HepG2 (cell line): ENCODE measurements around the gene SAP130. TPM values are rescaled to one million over a fixed set of nuclear protein-coding genes. Genes with fewer than 3 reads are reported as not detected.
A peak's percentile ranks its signal among the peaks of the same experiment; 100 is the strongest.

Experiments
- ATF6 ChIP-seq: sonication (generic); formaldehyde crosslinking; conservative IDR thresholded peaks from 2 replicates; pipeline ENCODE4 v1.4.0; 2020; ENCODE audit warnings: missing genetic modification reagents
- CSRNP1 ChIP-seq: sonication (generic); formaldehyde crosslinking; IDR thresholded peaks from 2 replicates; pipeline ENCODE4 v1.8.1; 2023; ENCODE audit warnings: mild to moderate bottlenecking, missing genetic modification reagents
- FOSL2 ChIP-seq: sonication (generic); formaldehyde crosslinking; IDR thresholded peaks from 2 replicates; pipeline ENCODE4 v1.4.0; 2020; ENCODE audit warnings: missing genetic modification reagents
- KLF9 ChIP-seq: IDR thresholded peaks from 2 replicates; pipeline ENCODE4 v1.6.1; 2016; ENCODE audit warnings: low read depth
- MED1 ChIP-seq: sonication (generic); formaldehyde crosslinking; IDR thresholded peaks from 2 replicates; pipeline ENCODE4 v1.4.0; 2020; ENCODE audit warnings: missing genetic modification reagents
- MTA1 ChIP-seq: sonication (generic); formaldehyde crosslinking; IDR thresholded peaks from 2 replicates; pipeline ENCODE4 v1.4.0; 2020; ENCODE audit warnings: missing genetic modification reagents, mild to moderate bottlenecking, borderline replicate concordance
- MXI1 ChIP-seq: IDR thresholded peaks from 3 replicates; pipeline ENCODE4 v1.6.1; 2012; ENCODE audit warnings: low read depth, low read length, inconsistent platforms, borderline replicate concordance
- NPAS2 ChIP-seq: sonication (generic); formaldehyde crosslinking; IDR thresholded peaks from 2 replicates; pipeline ENCODE4 v1.8.0; 2022; ENCODE audit warnings: mild to moderate bottlenecking, missing genetic modification reagents, borderline replicate concordance
- SOX13 ChIP-seq, 3 experiments: fragments of 450-650 bp in 1 of 3; sonication (generic) in 1 of 3; formaldehyde crosslinking in 1 of 3; IDR thresholded peaks in 2 of 3; conservative IDR thresholded peaks in 1 of 3; 2 replicates each; pipeline versions ENCODE4 v1.5.0 to v1.6.1; 2016 to 2020; ENCODE audit warnings: antibody characterized with exemption in 1 of 3, mild to moderate bottlenecking in 1 of 3, missing compliant biosample characterization in 1 of 3, missing genetic modification reagents in 1 of 3, moderate library complexity in 1 of 3
- ZMAT3 ChIP-seq: sonication (generic); formaldehyde crosslinking; conservative IDR thresholded peaks from 2 replicates; pipeline ENCODE4 v1.7.0; 2021; ENCODE audit warnings: missing genetic modification reagents
- ZNF142 ChIP-seq: sonication (generic); formaldehyde crosslinking; IDR thresholded peaks from 2 replicates; pipeline ENCODE4 v1.4.0; 2020; ENCODE audit warnings: missing genetic modification reagents
- ZNF225 ChIP-seq: sonication (generic); formaldehyde crosslinking; IDR thresholded peaks from 2 replicates; pipeline ENCODE4 v1.4.0; 2020; ENCODE audit warnings: mild to moderate bottlenecking, missing genetic modification reagents
- ZNF260 ChIP-seq: sonication (generic); formaldehyde crosslinking; IDR thresholded peaks from 2 replicates; pipeline ENCODE4 v1.4.0; 2020; ENCODE audit warnings: missing genetic modification reagents, low read depth, mild to moderate bottlenecking, borderline replicate concordance
- ZNF547 ChIP-seq: sonication (generic); formaldehyde crosslinking; IDR thresholded peaks from 2 replicates; pipeline ENCODE4 v1.5.1; 2020; ENCODE audit warnings: mild to moderate bottlenecking, missing genetic modification reagents
- ZNF629 ChIP-seq: sonication (generic); formaldehyde crosslinking; conservative IDR thresholded peaks from 2 replicates; pipeline ENCODE4 v1.5.0; 2020; ENCODE audit warnings: missing genetic modification reagents
- ZSCAN20 ChIP-seq: sonication (generic); formaldehyde crosslinking; IDR thresholded peaks from 2 replicates; pipeline ENCODE4 v1.4.0; 2020; ENCODE audit warnings: missing genetic modification reagents, mild to moderate bottlenecking, borderline replicate concordance
- polyA plus RNA-seq, 8 experiments: library from polyadenylated mRNA; depleted of rRNA in 3 of 8; stranded (reverse) in 7 of 8; unstranded in 1 of 8; fragments of >200 nt; fragmentation: Illumina TruSeq in 4 of 8; extraction: Trizol in 4 of 8; gene quantifications; 2 replicates each; pipeline versions ENCODE4 v1.2.1 to v1.2.3, GENCODE V29; 2011 to 2016; ENCODE audit warnings: low read depth in 4 of 8, missing spikeins in 1 of 8, mixed read lengths in 1 of 8; ENCODE audit not compliant: insufficient read depth in 1 of 8
- total RNA-seq, 5 experiments: library from RNA; depleted of rRNA; stranded (reverse); fragments of >200 nt; fragmentation: Illumina TruSeq; extraction: Trizol; gene quantifications; 2 replicates each; pipeline ENCODE4 v1.2.3, GENCODE V29; 2016; ENCODE audit warnings: low read depth in 1 of 5
- TF ChIP-seq, protein P1 (sequence below): sonication (generic); formaldehyde crosslinking; IDR thresholded peaks from 2 replicates; pipeline ENCODE4 v1.5.1; 2020; ENCODE audit warnings: missing genetic modification reagents, mild to moderate bottlenecking, borderline replicate concordance

The SAP130 gene
- total and polyA plus RNA-seq, 2 of the 13 experiments (the other 11 are each of a cell fraction or from before 2014, with no cell fraction given) = 11.1 to 18.6 TPM

- TF ChIP-seq, protein P1, sequence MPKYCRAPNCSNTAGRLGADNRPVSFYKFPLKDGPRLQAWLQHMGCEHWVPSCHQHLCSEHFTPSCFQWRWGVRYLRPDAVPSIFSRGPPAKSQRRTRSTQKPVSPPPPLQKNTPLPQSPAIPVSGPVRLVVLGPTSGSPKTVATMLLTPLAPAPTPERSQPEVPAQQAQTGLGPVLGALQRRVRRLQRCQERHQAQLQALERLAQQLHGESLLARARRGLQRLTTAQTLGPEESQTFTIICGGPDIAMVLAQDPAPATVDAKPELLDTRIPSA (CRISPR knock-in tag) = 0 out of 2 replicates have a peak, but pooled peaks have one; percentile 66
- TF ChIP-seq ZNF547 (peak; percentile 94), ZNF142 (CRISPR knock-in tag) (no peak), MXI1 (peak; percentile 50; the same call in 1 of the 3 replicates), ZSCAN20 (peak; percentile 90; the same call in 1 of the 2 replicates), ZNF260 (CRISPR knock-in tag) (no peak), MED1 (CRISPR knock-in tag) (0 out of 2 replicates have a peak, but pooled peaks have one; percentile 27), MTA1 (CRISPR knock-in tag) (0 out of 2 replicates have a peak, but pooled peaks have one; percentile 63), ATF6 (no peak), FOSL2 (peak; percentile 18), KLF9 (peak; percentile 98), SOX13 (IDR thresholded peaks at IDR 0.05) (0 out of 2 replicates have a peak, but pooled peaks have one; percentile 2), SOX13 (CRISPR knock-in tag; conservative IDR thresholded peaks at IDR 0.05 in 1 of 2, IDR thresholded peaks at IDR 0.05 in 1 of 2) (no peak), ZMAT3 (CRISPR knock-in tag) (peak; percentile 17; the same call in 1 of the 2 replicates), ZNF629 (no peak), NPAS2 (CRISPR knock-in tag) (no peak), ZNF225 (CRISPR knock-in tag) (0 out of 2 replicates have a peak, but pooled peaks have one; percentile 47), CSRNP1 (CRISPR knock-in tag) (peak; percentile 56; the same call in 1 of the 2 replicates)
Measured at GRCh38 chr2:128027801-128028667, at the start of gene SAP130 (continued).
